ENCODE measurements around the gene GAB2. TPM values are rescaled to one million over a fixed set of nuclear protein-coding genes. Genes with fewer than 3 reads are reported as not detected.

GAB2 gene
- total and polyA plus RNA-seq, 2 donors (not counting 1 experiment from before 2014, with no cell fraction given), result 5.8 to 85.9 TPM

- Histone ChIP-seq H4K20me1 (ENCODE audit: control insufficient read depth, insufficient read depth, low read length, poor library complexity, severe bottlenecking) (no peaks in the 10 kb centered on the region), H3K4me1 (ENCODE audit: control insufficient read depth in 2 of 2, insufficient read depth in 2 of 2, low read length in 2 of 2) (peaks cover 20 to 23% of the 10 kb centered on the region in 2 donors), H3K27ac (ENCODE audit: low read length in 2 of 2) (peak overlapping the region; percentile 55 to 77), H3K9me3 (ENCODE audit: control extremely low read depth in 1 of 3, control insufficient read depth in 2 of 3, insufficient read depth in 1 of 3, low read length in 2 of 3) (no peaks in the 10 kb centered on the region), H3K27me3 (replicated peaks in 1 of 4; ENCODE audit: control extremely low read depth in 1 of 4, control insufficient read depth in 3 of 4, insufficient read depth in 4 of 4, low read length in 3 of 4) (no peaks in the 10 kb centered on the region), H3K36me3 (replicated peaks in 1 of 2; ENCODE audit: control extremely low read depth in 1 of 2, control insufficient read depth in 1 of 2, extremely low read depth in 1 of 2, insufficient read depth in 2 of 2, low read length in 1 of 2) (no peaks in the 10 kb centered on the region), H3K4me2 (replicated peaks; ENCODE audit: low read depth, low read length, poor library complexity, severe bottlenecking) (peak overlapping the region; percentile 89), H3K79me2 (ENCODE audit: control insufficient read depth, insufficient read depth, low read length) (peaks cover 7% of the 10 kb centered on the region), H3K4me3 (ENCODE audit: control extremely low read depth in 1 of 5, extremely low read depth in 1 of 5, insufficient read depth in 1 of 5, low read depth in 2 of 5, low read length in 4 of 5) (peak overlapping the region; percentile 67 to 96 (median 90)), H2AFZ (ENCODE audit: insufficient read depth, low read depth, low read length, poor library complexity, severe bottlenecking) (peak overlapping the region; percentile 89), H3K9ac (ENCODE audit: low read length) (peak overlapping the region; percentile 99)
- peak overlapping the region; percentile 93 for H3K27ac Mint-ChIP-seq
- H3K9me3 Mint-ChIP-seq (ENCODE audit: insufficient read depth), result no peaks in the 10 kb centered on the region
- 21% methylated on average over 22 of the region's 31 CpGs for WGBS (ENCODE audit: insufficient coverage)
- DNase-seq (no peak), ATAC-seq (ENCODE audit: low read depth) (no peak)
- peak overlapping the region; percentile 100 for H3K4me3 Mint-ChIP-seq
- POLR2A ChIA-PET, result interaction anchor here (0.6 to 1.8 kb wide), 3 partner anchors 48 to 130 kb away, joined by 3 to 11 read pairs (median 4); partner anchors contain the start of gene ALG8
- no peaks in the 10 kb centered on the region for H3K27me3 Mint-ChIP-seq
- intact Hi-C loops (cut with micrococcal nuclease), result loop anchor here (1.0 to 5.0 kb wide), 6 partner anchors 40 to 387 kb away; partner anchors contain the start of genes ALG8, GAB2, INTS4 and NARS2
- CTCF ChIA-PET, result interaction anchor here (0.7 to 1.3 kb wide), 6 partner anchors 48 to 387 kb away, joined by 3 to 9 read pairs (median 4); partner anchors contain the start of genes ALG8 and NARS2
- no peak for TF ChIP-seq EZH2 (IDR thresholded peaks at IDR 0.05; ENCODE audit: borderline replicate concordance, insufficient read depth, low read depth, low read length, poor library complexity, severe bottlenecking)
- TF ChIP-seq, protein P1, sequence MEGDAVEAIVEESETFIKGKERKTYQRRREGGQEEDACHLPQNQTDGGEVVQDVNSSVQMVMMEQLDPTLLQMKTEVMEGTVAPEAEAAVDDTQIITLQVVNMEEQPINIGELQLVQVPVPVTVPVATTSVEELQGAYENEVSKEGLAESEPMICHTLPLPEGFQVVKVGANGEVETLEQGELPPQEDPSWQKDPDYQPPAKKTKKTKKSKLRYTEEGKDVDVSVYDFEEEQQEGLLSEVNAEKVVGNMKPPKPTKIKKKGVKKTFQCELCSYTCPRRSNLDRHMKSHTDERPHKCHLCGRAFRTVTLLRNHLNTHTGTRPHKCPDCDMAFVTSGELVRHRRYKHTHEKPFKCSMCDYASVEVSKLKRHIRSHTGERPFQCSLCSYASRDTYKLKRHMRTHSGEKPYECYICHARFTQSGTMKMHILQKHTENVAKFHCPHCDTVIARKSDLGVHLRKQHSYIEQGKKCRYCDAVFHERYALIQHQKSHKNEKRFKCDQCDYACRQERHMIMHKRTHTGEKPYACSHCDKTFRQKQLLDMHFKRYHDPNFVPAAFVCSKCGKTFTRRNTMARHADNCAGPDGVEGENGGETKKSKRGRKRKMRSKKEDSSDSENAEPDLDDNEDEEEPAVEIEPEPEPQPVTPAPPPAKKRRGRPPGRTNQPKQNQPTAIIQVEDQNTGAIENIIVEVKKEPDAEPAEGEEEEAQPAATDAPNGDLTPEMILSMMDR (IDR thresholded peaks at IDR 0.05), result no peak
- H3K4me1 Mint-ChIP-seq, result peaks cover 42% of the 10 kb centered on the region
These were observed 230.0 kb downstream of the GAB2 start for GRCh38 chr11:78187366-78188285.

DNA sequence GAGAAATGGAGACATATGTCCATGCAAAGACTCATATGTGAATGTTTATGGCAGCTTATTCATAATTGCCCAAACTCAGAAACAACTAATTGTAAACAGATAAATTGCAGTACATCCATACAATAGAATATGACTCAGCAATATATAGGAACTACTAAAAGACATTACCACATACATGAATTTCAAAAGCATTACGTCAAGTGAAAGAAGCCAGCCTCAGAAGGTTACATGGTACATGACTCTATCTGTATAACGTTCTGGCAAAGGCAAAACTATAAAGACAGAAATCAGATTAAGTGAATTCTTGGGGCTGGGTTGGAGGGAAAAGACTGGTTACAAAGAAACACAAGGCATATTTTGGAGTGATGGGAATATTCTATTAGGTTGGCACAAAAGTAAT, 236.4 kb downstream of the GAB2 start:
- Histone ChIP-seq H3K27ac (ENCODE audit: low read length in 2 of 2) (no peak overlapping the region), H3K36me3 (replicated peaks in 1 of 2; ENCODE audit: control extremely low read depth in 1 of 2, control insufficient read depth in 1 of 2, extremely low read depth in 1 of 2, insufficient read depth in 2 of 2, low read length in 1 of 2) (no peaks in the 10 kb centered on the region), H3K9me3 (ENCODE audit: control extremely low read depth in 1 of 3, control insufficient read depth in 2 of 3, insufficient read depth in 1 of 3, low read length in 2 of 3) (peaks cover 0 to under 1% (median 0%) of the 10 kb centered on the region in 3 donors), H3K4me1 (ENCODE audit: control insufficient read depth in 2 of 2, insufficient read depth in 2 of 2, low read length in 2 of 2) (no peaks in the 10 kb centered on the region), H3K4me3 (ENCODE audit: control extremely low read depth in 1 of 5, extremely low read depth in 1 of 5, insufficient read depth in 1 of 5, low read depth in 2 of 5, low read length in 4 of 5) (no peak overlapping the region), H3K27me3 (replicated peaks in 1 of 4; ENCODE audit: control extremely low read depth in 1 of 4, control insufficient read depth in 3 of 4, insufficient read depth in 4 of 4, low read length in 3 of 4) (no peaks in the 10 kb centered on the region), H3K79me2 (ENCODE audit: control insufficient read depth, insufficient read depth, low read length) (no peaks in the 10 kb centered on the region), H4K20me1 (ENCODE audit: control insufficient read depth, insufficient read depth, low read length, poor library complexity, severe bottlenecking) (no peaks in the 10 kb centered on the region), H2AFZ (ENCODE audit: insufficient read depth, low read depth, low read length, poor library complexity, severe bottlenecking) (no peak overlapping the region), H3K4me2 (replicated peaks; ENCODE audit: low read depth, low read length, poor library complexity, severe bottlenecking) (no peak overlapping the region), H3K9ac (ENCODE audit: low read length) (no peak overlapping the region)
- DNase-seq (no peak), ATAC-seq (ENCODE audit: low read depth) (no peak)
- no peaks in the 10 kb centered on the region for H3K27me3 Mint-ChIP-seq
- no peak overlapping the region for H3K4me3 Mint-ChIP-seq
- no peak overlapping the region for H3K27ac Mint-ChIP-seq
- intact Hi-C loops (cut with micrococcal nuclease), result no loop called here
- H3K4me1 Mint-ChIP-seq, result no peaks in the 10 kb centered on the region
- 100% methylated on average over 1 of the region's 2 CpGs for whole genome bisulfite sequencing (ENCODE audit: insufficient coverage)
- TF ChIP-seq EZH2 (IDR thresholded peaks at IDR 0.05; ENCODE audit: borderline replicate concordance, insufficient read depth, low read depth, low read length, poor library complexity, severe bottlenecking), result no peak
- H3K9me3 Mint-ChIP-seq (ENCODE audit: insufficient read depth), result peaks cover 12% of the 10 kb centered on the region
- POLR2A ChIA-PET, result no interaction called here
- CTCF ChIA-PET, result no interaction called here
